Heart left ventricle (tissue), 16 donors: ENCODE measurements around the gene NPAS1. TPM values are rescaled to one million over a fixed set of nuclear protein-coding genes. Genes with fewer than 3 reads are reported as not detected.
A peak's percentile ranks its signal among the peaks of the same experiment; 100 is the strongest.

Source experiments
- ATAC-seq, 4 donors: fragments of 200-7000 bp; cut with Tn5 transposase; one replicate each; pipeline ENCODE4 v1.9.1; 2020 to 2022; ENCODE audit warnings: moderate library complexity in 4 of 4, mild to moderate bottlenecking in 3 of 4, moderate number of reproducible peaks in 1 of 4
- DNase-seq, 5 donors: peaks; one replicate each; pipeline ENCODE4 v3.0.0-alpha.2; 2020
- H3K27ac ChIP-seq, 12 donors: fragments of 200-600 bp; sonication (generic) in 4 of 12; one replicate each; pipeline versions ENCODE4 v1.5.0 to v1.8.0; 2016 to 2022; ENCODE audit warnings: mild to moderate bottlenecking in 2 of 12
- H3K27me3 ChIP-seq, 9 donors: fragments of 200-600 bp; sonication (generic) in 2 of 9; one replicate each; pipeline versions ENCODE4 v1.5.1 to v1.8.0; 2016 to 2022; ENCODE audit warnings: mild to moderate bottlenecking in 3 of 9
- H3K36me3 ChIP-seq, 9 donors: fragments of 200-600 bp; sonication (generic) in 2 of 9; one replicate each; pipeline versions ENCODE4 v1.5.0 to v1.8.0; 2018 to 2022; ENCODE audit warnings: mild to moderate bottlenecking in 2 of 9
- H3K4me1 ChIP-seq, 12 donors: fragments of 200-600 bp; sonication (generic) in 4 of 12; one replicate each; pipeline versions ENCODE4 v1.5.0 to v1.8.0; 2016 to 2022; ENCODE audit warnings: mild to moderate bottlenecking in 3 of 12
- H3K4me3 ChIP-seq, 12 donors: fragments of 200-600 bp; sonication (generic) in 4 of 12; one replicate each; pipeline versions ENCODE4 v1.5.0 to v1.8.0; 2017 to 2022; ENCODE audit warnings: mild to moderate bottlenecking in 9 of 12, moderate library complexity in 4 of 12
- H3K9me3 ChIP-seq, 12 donors: fragments of 200-600 bp; sonication (generic) in 4 of 12; one replicate each; pipeline versions ENCODE4 v1.5.0 to v1.8.0; 2016 to 2022; ENCODE audit warnings: mild to moderate bottlenecking in 1 of 12
- POLR2A ChIP-seq, 2 donors: fragments of 450-650 bp; IDR thresholded peaks; one replicate each; pipeline ENCODE4 v1.6.1; 2017; ENCODE audit warnings: antibody characterized with exemption in 2 of 2, mild to moderate bottlenecking in 2 of 2, moderate library complexity in 2 of 2
- WGBS, 4 donors: extraction: QIAGEN DNeasy Blood & Tissue Kit in 2 of 4; methylation state at CpG; one replicate each; pipeline versions ENCODE4 v1.1.5 to v1.1.7; 2013 to 2018; 5-methylcytosine and 5-hydroxymethylcytosine counted together
- intact Hi-C, 10 donors: fragments of 100-400 bp; cut with DNase I; formaldehyde crosslinking; loops; one replicate each; pipeline versions ENCODE4 v1.11.1 to v1.14.2; 2022
- polyA plus RNA-seq, 2 donors: library from polyadenylated mRNA; stranded (reverse); fragments of 200-250 nt; gene quantifications; one replicate each; pipeline ENCODE4 v1.2.3, GENCODE V29; 2013
- total RNA-seq, 9 donors: library from RNA; depleted of rRNA in 2 of 9; stranded (reverse); fragments of >200 nt in 2 of 9; fragmentation: NEBNext Ultra II Directional in 3 of 9; extraction: Animal tissue kit (Norgen Biotek cat#: 25700) in 3 of 9; gene quantifications; one replicate each; pipeline versions ENCODE4 v1.1.0 to v1.2.4, GENCODE V29; 2016 to 2023
- TF ChIP-seq, protein P1 (sequence below), 12 donors: fragments of 200-600 bp; sonication (generic) in 4 of 12; IDR thresholded peaks; one replicate each; pipeline versions ENCODE4 v1.5.0 to v1.8.0; 2018 to 2022; ENCODE audit warnings: antibody characterized with exemption in 12 of 12, mild to moderate bottlenecking in 5 of 12
- donor health status: ischemic (EF 13 %, LVEDD 7.1; RV severe dilation, severe dysfunction).
- donor health status: healthy with polysubstance abuse.
- donor health status: DM: no; HTN: yes; CAD: no.
- donor health status: DM: no; HTN: no; CAD: no.
- donor health status: ischemic (EF 25% LVEDD 6.9; RV normal size, moderate dysfunction).
- donor health status: ischemic (EF 25% LVEDD 5.7; RV mildly dilated, moderate dysfunction).
- donor health status: healthy.
- donor health status: DM: yes; HTN: yes; CAD: no.
- donor health status: ischemic (EF 35%, LVEDD 5.7; RV mildly dilated, moderate dysfunction).
- donor health status: nonischemic (EF 11% LVEDD 7.7; RV severe dilation, severe dysfunction).
- donor health status: DM: yes; HTN: yes; CAD: no.
- donor health status: PGD.
- donor health status: ischemic (EF 29% LVEDD 5.4; RV normal size, mild dysfunction).
- donor health status: nonischemic (EF 23%, LVEDD 6.1; RV moderate dilation, normal function).

Gene NPAS1
- total and polyA plus RNA-seq, 11 donors: 0.16 to 1.3 (median 0.69) TPM; not detected in 1

DNA sequence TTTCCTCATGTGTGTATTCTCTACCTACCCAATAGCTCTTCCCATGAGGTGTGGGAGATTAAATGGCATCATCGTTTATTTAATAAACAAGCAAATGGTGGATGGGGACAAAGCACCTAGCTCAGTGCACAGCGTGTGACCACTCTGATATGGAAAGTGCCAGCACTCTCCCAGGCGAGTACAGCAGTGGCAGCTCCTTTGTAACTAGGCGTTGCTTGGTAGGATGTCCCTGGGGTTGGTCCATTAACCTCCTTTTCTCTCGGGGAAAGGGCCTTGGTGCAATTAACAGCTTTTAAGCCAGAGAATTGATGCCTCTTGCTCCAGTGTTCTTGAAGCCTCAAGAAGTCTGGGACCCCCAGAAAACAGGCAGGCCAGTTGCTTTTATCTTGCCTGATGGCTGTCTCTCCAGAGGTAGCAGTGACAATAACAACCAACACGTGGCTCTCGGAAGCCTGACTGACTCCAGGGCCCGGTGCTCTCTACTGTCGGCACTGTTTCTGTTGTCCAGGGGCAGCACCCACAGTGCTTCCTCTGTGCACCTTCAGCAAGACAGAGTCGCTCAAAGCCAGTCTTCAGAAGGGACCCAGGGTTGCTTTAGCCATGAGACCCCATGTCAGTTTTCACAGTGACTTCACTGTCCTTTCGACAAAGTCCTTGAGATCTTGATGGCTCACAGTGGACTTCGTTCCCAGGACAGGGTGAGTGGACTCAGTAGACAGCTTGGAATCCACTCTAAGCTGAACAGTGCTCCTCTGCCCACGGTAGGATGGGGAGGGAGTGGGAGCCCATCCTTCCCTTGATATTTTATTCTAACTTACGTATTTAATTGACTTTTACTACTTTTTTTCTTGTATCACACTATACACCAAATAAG is 33.9 kb upstream of the NPAS1 start:
- no peak overlapping the region for H3K4me3 ChIP-seq
- TF ChIP-seq POLR2A (IDR thresholded peaks at IDR 0.05): no peak
- TF ChIP-seq, protein P1, sequence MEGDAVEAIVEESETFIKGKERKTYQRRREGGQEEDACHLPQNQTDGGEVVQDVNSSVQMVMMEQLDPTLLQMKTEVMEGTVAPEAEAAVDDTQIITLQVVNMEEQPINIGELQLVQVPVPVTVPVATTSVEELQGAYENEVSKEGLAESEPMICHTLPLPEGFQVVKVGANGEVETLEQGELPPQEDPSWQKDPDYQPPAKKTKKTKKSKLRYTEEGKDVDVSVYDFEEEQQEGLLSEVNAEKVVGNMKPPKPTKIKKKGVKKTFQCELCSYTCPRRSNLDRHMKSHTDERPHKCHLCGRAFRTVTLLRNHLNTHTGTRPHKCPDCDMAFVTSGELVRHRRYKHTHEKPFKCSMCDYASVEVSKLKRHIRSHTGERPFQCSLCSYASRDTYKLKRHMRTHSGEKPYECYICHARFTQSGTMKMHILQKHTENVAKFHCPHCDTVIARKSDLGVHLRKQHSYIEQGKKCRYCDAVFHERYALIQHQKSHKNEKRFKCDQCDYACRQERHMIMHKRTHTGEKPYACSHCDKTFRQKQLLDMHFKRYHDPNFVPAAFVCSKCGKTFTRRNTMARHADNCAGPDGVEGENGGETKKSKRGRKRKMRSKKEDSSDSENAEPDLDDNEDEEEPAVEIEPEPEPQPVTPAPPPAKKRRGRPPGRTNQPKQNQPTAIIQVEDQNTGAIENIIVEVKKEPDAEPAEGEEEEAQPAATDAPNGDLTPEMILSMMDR (IDR thresholded peaks at IDR 0.05): no peak
- peaks cover 0 to 33% (median 15%) of the 10 kb centered on the region in 9 donors for H3K36me3 ChIP-seq
- intact Hi-C loops: loop anchor here in 2 of 10 donors (2.0 to 5.0 kb wide), 2 partner anchors 58 to 127 kb away; no protein-coding TSS in a partner anchor
- H3K9me3 ChIP-seq: no peaks in the 10 kb centered on the region
- DNase-seq: no peak
- H3K27me3 ChIP-seq: no peaks in the 10 kb centered on the region
- H3K27ac ChIP-seq: peak overlapping the region in 11 of 12 donors; percentile 62 to 85 (median 82)
- peak in 3 of 4 donors; percentile 17 to 28 (median 21) for ATAC-seq
- H3K4me1 ChIP-seq: peaks cover 7 to 87% (median 59%) of the 10 kb centered on the region in 12 donors
- 63 to 70% (median 69%) methylated on average over 14 of the region's 14 CpGs for WGBS, 4 donors

DNA sequence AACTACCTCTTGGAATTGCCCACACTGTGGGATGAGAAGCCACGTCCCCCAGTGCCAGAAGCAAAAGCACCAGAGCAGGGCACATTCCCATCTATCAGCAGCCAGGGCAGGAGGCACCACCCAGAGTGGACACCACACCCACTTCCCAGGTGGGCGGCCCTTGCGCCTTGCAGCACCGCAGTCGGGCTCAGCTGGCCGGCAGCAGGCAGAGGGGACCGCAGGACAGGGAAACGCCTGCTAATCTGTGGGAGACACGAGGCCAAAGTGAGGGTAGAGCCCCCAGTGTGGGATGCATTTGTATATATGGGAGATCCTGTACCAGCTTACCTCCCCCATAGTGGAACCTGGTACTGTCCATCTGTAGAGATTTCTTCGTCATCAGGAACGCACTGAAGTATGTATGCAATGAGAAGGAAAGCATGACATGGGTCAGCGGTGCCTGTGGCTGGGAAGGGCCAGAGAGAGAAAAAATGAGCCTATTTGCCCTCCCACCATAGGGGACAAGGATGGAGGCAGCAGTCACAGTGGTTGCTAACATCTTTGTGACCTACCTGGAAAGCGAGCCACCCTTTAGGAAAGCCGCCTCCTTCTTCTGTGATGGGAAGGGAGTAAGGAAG is 30.9 kb upstream of the NPAS1 start:
- TF ChIP-seq, protein P1 (IDR thresholded peaks at IDR 0.05): no peak
- TF ChIP-seq POLR2A (IDR thresholded peaks at IDR 0.05): no peak
- Histone ChIP-seq H3K27me3 (no peaks in the 10 kb centered on the region), H3K9me3 (no peaks in the 10 kb centered on the region), H3K4me1 (peaks cover 8 to 89% (median 64%) of the 10 kb centered on the region in 12 donors), H3K36me3 (peaks cover 0 to 55% (median 28%) of the 10 kb centered on the region in 9 donors), H3K4me3 (no peak overlapping the region), H3K27ac (peak overlapping the region in 6 of 12 donors; percentile 1 to 88 (median 39))
- intact Hi-C loops: loop anchor here in 1 of 10 donors (5.0 kb wide), 1 partner anchor 61 kb away; no protein-coding TSS in a partner anchor
- DNase-seq (no peak), ATAC-seq (no peak)
- 74 to 87% (median 79%) methylated on average over 7 to 14 of the region's 14 CpGs for WGBS, 4 donors

DNA sequence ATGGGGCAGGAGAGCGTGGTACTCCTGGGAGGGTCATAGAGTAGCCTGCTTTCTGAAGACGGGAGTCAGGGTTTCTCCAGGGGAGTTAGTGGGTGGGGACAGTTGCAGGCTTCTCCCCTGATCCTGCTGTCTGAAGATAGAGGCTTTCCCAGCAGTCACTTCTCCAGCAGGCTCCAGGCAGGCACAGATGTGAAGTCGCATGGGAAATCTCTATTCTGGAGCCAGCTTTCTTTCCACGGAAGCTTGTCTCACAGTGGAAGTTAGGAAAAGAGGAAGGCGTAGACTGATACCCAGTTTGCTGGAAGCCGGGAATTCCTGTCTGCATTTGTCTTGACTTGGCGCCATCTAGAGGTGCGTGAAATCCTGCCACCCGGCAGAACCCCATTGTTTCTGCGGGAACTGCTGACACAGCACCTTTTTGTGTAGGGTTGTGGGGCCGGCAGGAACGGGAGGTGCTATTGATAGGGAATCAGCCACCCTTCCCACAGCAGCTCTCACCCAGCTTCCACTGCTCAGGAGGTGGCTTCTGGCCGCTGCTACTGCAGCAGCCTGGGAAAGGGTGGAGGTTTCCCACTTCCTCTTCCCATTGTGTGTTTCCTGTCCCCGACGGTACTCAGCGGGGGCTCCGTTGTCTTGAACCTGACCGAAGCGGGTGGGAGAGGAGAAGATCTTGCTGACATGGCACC is 28.5 kb upstream of the NPAS1 start:
- Histone ChIP-seq H3K27ac (peak overlapping the region; percentile 53 to 88 (median 78)), H3K27me3 (no peaks in the 10 kb centered on the region), H3K4me3 (peak overlapping the region in 3 of 12 donors; percentile 5 to 29 (median 18)), H3K9me3 (no peaks in the 10 kb centered on the region), H3K36me3 (peaks cover 0 to 70% (median 28%) of the 10 kb centered on the region in 9 donors), H3K4me1 (peaks cover 8 to 85% (median 51%) of the 10 kb centered on the region in 12 donors)
- ATAC-seq: peak; percentile 62 to 80 (median 67)
- WGBS, 4 donors: 9 to 18% (median 11%) methylated on average over 19 of the region's 19 CpGs
- DNase-seq: peak; percentile 85 to 90 (median 88)
- intact Hi-C loops: loop anchor here in 9 of 10 donors (1.0 to 10.0 kb wide), 12 partner anchors 23 to 246 kb away; partner anchors contain the start of genes ARHGAP35 (in 3 of the 9), AP2S1 (in 1 of the 9), FKRP (in 1 of the 9) and STRN4 (in 1 of the 9)
- TF ChIP-seq, protein P1 (IDR thresholded peaks at IDR 0.05): peak; percentile 70 to 97 (median 86)
- TF ChIP-seq POLR2A (IDR thresholded peaks at IDR 0.05): no peak
